ENCODE measurements around the gene PSMC1.

Gene PSMC1

GRCh38 chr14:90235179-90235976 is 21.0 kb upstream of the PSMC1 start:
- DNase-seq: peak; percentile 46
- no peak overlapping the region for H3K27ac ChIP-seq (ENCODE audit: low read length)
- no peaks in the 10 kb centered on the region for H3K9me3 ChIP-seq (replicated peaks; ENCODE audit: insufficient read depth, low read length)
- H3K4me2 ChIP-seq (ENCODE audit: low read depth, low read length): peak overlapping the region; percentile 33; the same call in 1 of the 2 replicates
- 0 out of 2 replicates have a peak, but pooled peaks cover 4% of the 10 kb centered on the region for H3K4me1 ChIP-seq (ENCODE audit: low read length)
- H3K9ac ChIP-seq (ENCODE audit: low read length): no peak overlapping the region
- TF ChIP-seq EZH2phosphoT487 (IDR thresholded peaks at IDR 0.05; ENCODE audit: low read length): no peak
- peak; percentile 64 for TF ChIP-seq CTCF (IDR thresholded peaks at IDR 0.05; ENCODE audit: low read length)
- TF ChIP-seq EZH2 (optimal IDR thresholded peaks at IDR 0.05; ENCODE audit: low read depth, low read length): no peak
- no peaks in the 10 kb centered on the region for H3K9me2 ChIP-seq (replicated peaks; ENCODE audit: insufficient read depth, low read length)
- no peak overlapping the region for H3K4me3 ChIP-seq (ENCODE audit: low read length)
- no peaks in the 10 kb centered on the region for H3K79me2 ChIP-seq (ENCODE audit: low read length)
- H2AFZ ChIP-seq (ENCODE audit: low read length): peak overlapping the region; percentile 34; the same call in 1 of the 2 replicates
- no peaks in the 10 kb centered on the region for H3F3A ChIP-seq (ENCODE audit: insufficient read depth, low read length)
- H3K36me3 ChIP-seq (replicated peaks; ENCODE audit: insufficient read depth, low read length): no peaks in the 10 kb centered on the region
- no peaks in the 10 kb centered on the region for H4K20me1 ChIP-seq (ENCODE audit: insufficient read depth, low read length)
- H3K27me3 ChIP-seq (replicated peaks; ENCODE audit: insufficient read depth, low read length): no peaks in the 10 kb centered on the region

- H3K9me2 ChIP-seq (replicated peaks; ENCODE audit: insufficient read depth, low read length): no peaks in the 10 kb centered on the region
- TF ChIP-seq EZH2phosphoT487 (IDR thresholded peaks at IDR 0.05; ENCODE audit: low read length) (no peak), EZH2 (optimal IDR thresholded peaks at IDR 0.05; ENCODE audit: low read depth, low read length) (no peak), CTCF (IDR thresholded peaks at IDR 0.05; ENCODE audit: low read length) (no peak)
- no peaks in the 10 kb centered on the region for H4K20me1 ChIP-seq (ENCODE audit: insufficient read depth, low read length)
- no peak overlapping the region for H3K27ac ChIP-seq (ENCODE audit: low read length)
- no peaks in the 10 kb centered on the region for H3K9me3 ChIP-seq (replicated peaks; ENCODE audit: insufficient read depth, low read length)
- H3K4me1 ChIP-seq (ENCODE audit: low read length): 0 out of 2 replicates have a peak, but pooled peaks cover 4% of the 10 kb centered on the region
- H3K36me3 ChIP-seq (replicated peaks; ENCODE audit: insufficient read depth, low read length): no peaks in the 10 kb centered on the region
- H3K9ac ChIP-seq (ENCODE audit: low read length): no peak overlapping the region
- no peaks in the 10 kb centered on the region for H3F3A ChIP-seq (ENCODE audit: insufficient read depth, low read length)
- no peaks in the 10 kb centered on the region for H3K27me3 ChIP-seq (replicated peaks; ENCODE audit: insufficient read depth, low read length)
- no peak overlapping the region for H2AFZ ChIP-seq (ENCODE audit: low read length)
- no peak overlapping the region for H3K4me3 ChIP-seq (ENCODE audit: low read length)
- H3K4me2 ChIP-seq (ENCODE audit: low read depth, low read length): no peak overlapping the region
- H3K79me2 ChIP-seq (ENCODE audit: low read length): no peaks in the 10 kb centered on the region
- DNase-seq: no peak
Observed at GRCh38 chr14:90239139-90239538, 17.2 kb upstream of the PSMC1 start.

- H4K20me1 ChIP-seq (ENCODE audit: insufficient read depth, low read length): no peaks in the 10 kb centered on the region
- no peak overlapping the region for H3K4me2 ChIP-seq (ENCODE audit: low read depth, low read length)
- no peak overlapping the region for H2AFZ ChIP-seq (ENCODE audit: low read length)
- H3K9me3 ChIP-seq (replicated peaks; ENCODE audit: insufficient read depth, low read length): no peaks in the 10 kb centered on the region
- no peaks in the 10 kb centered on the region for H3K36me3 ChIP-seq (replicated peaks; ENCODE audit: insufficient read depth, low read length)
- no peak for TF ChIP-seq EZH2 (optimal IDR thresholded peaks at IDR 0.05; ENCODE audit: low read depth, low read length)
- TF ChIP-seq CTCF (IDR thresholded peaks at IDR 0.05; ENCODE audit: low read length): no peak
- no peak for TF ChIP-seq EZH2phosphoT487 (IDR thresholded peaks at IDR 0.05; ENCODE audit: low read length)
- H3K4me3 ChIP-seq (ENCODE audit: low read length): no peak overlapping the region
- H3K79me2 ChIP-seq (ENCODE audit: low read length): no peaks in the 10 kb centered on the region
- no peaks in the 10 kb centered on the region for H3K27me3 ChIP-seq (replicated peaks; ENCODE audit: insufficient read depth, low read length)
- H3K27ac ChIP-seq (ENCODE audit: low read length): no peak overlapping the region
- H3F3A ChIP-seq (ENCODE audit: insufficient read depth, low read length): no peaks in the 10 kb centered on the region
- H3K4me1 ChIP-seq (ENCODE audit: low read length): no peaks in the 10 kb centered on the region
- H3K9ac ChIP-seq (ENCODE audit: low read length): no peak overlapping the region
- no peak for DNase-seq
- no peaks in the 10 kb centered on the region for H3K9me2 ChIP-seq (replicated peaks; ENCODE audit: insufficient read depth, low read length)
Observed at GRCh38 chr14:90242444-90242843, 13.9 kb upstream of the PSMC1 start.
